Fibroblast of gingiva (primary cell): Measurements from ENCODE around the gene ZNF726.
"Not testable (repeated sequence)": the region's sequence is repeated elsewhere in the genome, so short reads cannot be mapped to it uniquely, and the experiment has no call there.

ENCODE experiments used
- DNase-seq: peaks from one replicate; pipeline ENCODE4 v3.0.0-alpha.2; 2011; ENCODE audit warnings: low read depth

The ZNF726 gene

GRCh38 chr19:23914402-23915286 lies at the start of gene ZNF726:
Gene ZNF726 (plus strand): TSS chr19:23914886. CDS start chr19:23914995, 109 bp downstream.
- DNase-seq, result peak; percentile 96

- no peak for DNase-seq
These were observed 46.8 kb upstream of the ZNF726 start for GRCh38 chr19:23867895-23868294.

GRCh38 chr19:23868630-23869029 lies 46.1 kb upstream of the ZNF726 start:
- DNase-seq, result no peak

GRCh38 chr19:23872282-23872919 lies 42.3 kb upstream of the ZNF726 start:
- no peak for DNase-seq

GRCh38 chr19:23876261-23876660 lies 38.4 kb upstream of the ZNF726 start:
- DNase-seq, result no peak

- DNase-seq, result not testable (repeated sequence)
These were observed 37.9 kb upstream of the ZNF726 start for GRCh38 chr19:23876756-23877155.

GRCh38 chr19:23882493-23882892 lies 32.2 kb upstream of the ZNF726 start:
- DNase-seq, result peak; percentile 1

- DNase-seq, result no peak
These were observed 30.3 kb upstream of the ZNF726 start for GRCh38 chr19:23884363-23884762.

- no peak for DNase-seq
These were observed 27.0 kb upstream of the ZNF726 start for GRCh38 chr19:23887642-23888041.

GRCh38 chr19:23896096-23896495 lies 18.6 kb upstream of the ZNF726 start:
- not testable (repeated sequence) for DNase-seq

- no peak for DNase-seq
These were observed 17.8 kb upstream of the ZNF726 start for GRCh38 chr19:23896912-23897311.

- DNase-seq, result no peak
These were observed 13.3 kb upstream of the ZNF726 start for GRCh38 chr19:23901360-23901759.

- no peak for DNase-seq
These were observed 10.3 kb upstream of the ZNF726 start for GRCh38 chr19:23904406-23904805.

- no peak for DNase-seq
These were observed 8.9 kb upstream of the ZNF726 start for GRCh38 chr19:23905771-23906170.

GRCh38 chr19:23906835-23907234 lies 7.9 kb upstream of the ZNF726 start:
- no peak for DNase-seq

- no peak for DNase-seq
These were observed 6.5 kb upstream of the ZNF726 start for GRCh38 chr19:23908165-23908564.

- DNase-seq, result no peak
These were observed 5.5 kb upstream of the ZNF726 start for GRCh38 chr19:23909222-23909621.

- no peak for DNase-seq
These were observed 755 bp upstream of the ZNF726 start for GRCh38 chr19:23913931-23914330.

- DNase-seq, result no peak
These were observed 2.3 kb downstream of the ZNF726 start for GRCh38 chr19:23916991-23917390.

- DNase-seq, result no peak
These were observed 3.2 kb downstream of the ZNF726 start for GRCh38 chr19:23917856-23918255.

- DNase-seq, result no peak
These were observed 10.6 kb downstream of the ZNF726 start for GRCh38 chr19:23925285-23925684.

- no peak for DNase-seq
These were observed 18.2 kb downstream of the ZNF726 start for GRCh38 chr19:23932878-23933277.

GRCh38 chr19:23937031-23937430 lies 22.3 kb downstream of the ZNF726 start:
- DNase-seq, result not testable (repeated sequence)
